Anterior cingulate cortex (tissue), 58 donors: ENCODE results near the gene MYLK4.

ENCODE experiments used
- DNase-seq, 58 donors: peaks; one replicate each; lab custom pipeline; 2025; lab: John Stamatoyannopoulos, UW

MYLK4 gene

GRCh38 chr6:2667617-2668016 is 83.1 kb downstream of the MYLK4 start:
- DNase-seq: no peak

GRCh38 chr6:2666906-2667575 is 83.7 kb downstream of the MYLK4 start:
- DNase-seq: no peak

GRCh38 chr6:2665146-2666070 is 85.3 kb downstream of the MYLK4 start:
- DNase-seq: no peak

- no peak for DNase-seq
Measured at GRCh38 chr6:2663123-2663522, 87.6 kb downstream of the MYLK4 start.

- DNase-seq: no peak
Measured at GRCh38 chr6:2661651-2662050, 89.1 kb downstream of the MYLK4 start.

- DNase-seq: no peak
Measured at GRCh38 chr6:2659882-2660281, 90.8 kb downstream of the MYLK4 start.

GRCh38 chr6:2659381-2659780 is 91.3 kb downstream of the MYLK4 start:
- DNase-seq: no peak

- no peak for DNase-seq
Measured at GRCh38 chr6:2658788-2659187, 91.9 kb downstream of the MYLK4 start.

GRCh38 chr6:2656460-2657079 is 94.2 kb downstream of the MYLK4 start:
- no peak for DNase-seq

- no peak for DNase-seq
Measured at GRCh38 chr6:2655844-2656433, 94.8 kb downstream of the MYLK4 start.

GRCh38 chr6:2653369-2654032 is 97.2 kb downstream of the MYLK4 start:
- no peak for DNase-seq

GRCh38 chr6:2652611-2653010 is 98.1 kb downstream of the MYLK4 start:
- DNase-seq: no peak

- no peak for DNase-seq
Measured at GRCh38 chr6:2651961-2652360, 98.8 kb downstream of the MYLK4 start.

- no peak for DNase-seq
Measured at GRCh38 chr6:2651536-2651935, 99.2 kb downstream of the MYLK4 start.

- no peak for DNase-seq
Measured at GRCh38 chr6:2646346-2646745, 104.4 kb downstream of the MYLK4 start.

- DNase-seq: no peak
Measured at GRCh38 chr6:2643935-2644539, 106.7 kb downstream of the MYLK4 start.

- DNase-seq: no peak
Measured at GRCh38 chr6:2643130-2643529, 107.6 kb downstream of the MYLK4 start.

GRCh38 chr6:2641044-2641725 is 109.5 kb downstream of the MYLK4 start:
- DNase-seq: no peak

- no peak for DNase-seq
Measured at GRCh38 chr6:2640551-2640950, 110.2 kb downstream of the MYLK4 start.
